H4 (cell line): ENCODE results near the gene ABCA2. TPM values are rescaled to one million over a fixed set of nuclear protein-coding genes. Genes with fewer than 3 reads are reported as not detected.
A peak's percentile ranks its signal among the peaks of the same experiment; 100 is the strongest.

ENCODE experiments used
- DNase-seq: peaks from one replicate; pipeline ENCODE4 v3.0.0-alpha.2; 2015; ENCODE audit warnings: low spot score
- total RNA-seq: library from RNA; depleted of rRNA; stranded (reverse); fragments of >200 nt; shearing (Covaris generic); gene quantifications from 2 replicates; pipeline ENCODE4 v1.2.3, GENCODE V29; 2014; rRNA removed

Gene ABCA2
- 4.9 and 22.4 TPM in 2 replicates for total RNA-seq

- DNase-seq: no peak
These were observed at the start of gene ABCA2 for GRCh38 chr9:137027369-137028262. Gene ABCA2, minus strand, starts transcription at chr9:137028237. Its CDS starts 97 bp downstream, at chr9:137028140.

GRCh38 chr9:137077010-137077747 is 49.1 kb upstream of the ABCA2 start, which contains the start of gene UAP1L1:
Gene UAP1L1, plus strand, starts transcription at chr9:137077517. Its CDS starts 16 bp downstream, at chr9:137077533.
- DNase-seq: peak; percentile 45

- no peak for DNase-seq
These were observed 48.6 kb upstream of the ABCA2 start for GRCh38 chr9:137076636-137077009.

- DNase-seq: no peak
These were observed 47.3 kb upstream of the ABCA2 start for GRCh38 chr9:137075275-137075775.

- DNase-seq: no peak
These were observed 46.7 kb upstream of the ABCA2 start for GRCh38 chr9:137074657-137075274.

GRCh38 chr9:137073992-137074399 is 46.0 kb upstream of the ABCA2 start:
- DNase-seq: no peak

GRCh38 chr9:137071282-137071681 is 43.2 kb upstream of the ABCA2 start:
- no peak for DNase-seq

- DNase-seq: peak; percentile 36
These were observed 42.9 kb upstream of the ABCA2 start for GRCh38 chr9:137070906-137071275.

- peak; percentile 87 for DNase-seq
These were observed 42.3 kb upstream of the ABCA2 start, which contains the start of gene SAPCD2 for GRCh38 chr9:137070201-137070905. Gene SAPCD2, minus strand, starts transcription at chr9:137070557. Its CDS starts 97 bp downstream, at chr9:137070460.

- no peak for DNase-seq
These were observed 41.6 kb upstream of the ABCA2 start for GRCh38 chr9:137069508-137070091.

- DNase-seq: no peak
These were observed 40.8 kb upstream of the ABCA2 start for GRCh38 chr9:137068539-137069507.

GRCh38 chr9:137067860-137068538 is 40.0 kb upstream of the ABCA2 start:
- peak; percentile 58 for DNase-seq

GRCh38 chr9:137066096-137066861 is 38.2 kb upstream of the ABCA2 start:
- DNase-seq: no peak

- no peak for DNase-seq
These were observed 37.4 kb upstream of the ABCA2 start for GRCh38 chr9:137065336-137065967.

- no peak for DNase-seq
These were observed 36.8 kb upstream of the ABCA2 start for GRCh38 chr9:137064880-137065164.

GRCh38 chr9:137064027-137064879 is 36.2 kb upstream of the ABCA2 start:
- peak; percentile 43 for DNase-seq
